Kidney glomerular epithelial cell (primary cell): ENCODE results near the gene TUBB4B.
A peak's percentile ranks its signal among the peaks of the same experiment; 100 is the strongest.

Experiments
- DNase-seq: peaks from one replicate; lab custom pipeline; 2025; lab: John Stamatoyannopoulos, UW

TUBB4B gene

DNA sequence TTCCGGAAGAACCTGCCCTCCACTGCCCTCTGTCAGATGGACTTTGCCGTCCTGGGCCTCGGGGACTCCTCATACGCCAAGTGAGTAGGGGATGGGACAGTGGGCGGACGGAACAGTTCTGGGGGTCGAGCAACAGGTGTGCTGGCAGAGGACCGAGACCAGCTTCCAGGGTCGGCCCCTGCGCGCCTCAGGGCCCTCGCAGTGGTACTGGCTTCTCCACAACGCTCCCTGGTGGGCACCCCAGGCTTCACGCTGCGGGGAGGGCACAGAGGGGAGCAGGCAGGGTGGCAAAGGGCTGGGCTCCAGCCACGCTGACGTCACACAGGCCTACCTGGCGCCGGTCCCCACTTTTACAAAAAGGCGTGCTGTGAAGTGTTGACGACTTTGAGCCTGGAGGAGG lies 28.6 kb upstream of the TUBB4B start:
- DNase-seq: no peak

DNA sequence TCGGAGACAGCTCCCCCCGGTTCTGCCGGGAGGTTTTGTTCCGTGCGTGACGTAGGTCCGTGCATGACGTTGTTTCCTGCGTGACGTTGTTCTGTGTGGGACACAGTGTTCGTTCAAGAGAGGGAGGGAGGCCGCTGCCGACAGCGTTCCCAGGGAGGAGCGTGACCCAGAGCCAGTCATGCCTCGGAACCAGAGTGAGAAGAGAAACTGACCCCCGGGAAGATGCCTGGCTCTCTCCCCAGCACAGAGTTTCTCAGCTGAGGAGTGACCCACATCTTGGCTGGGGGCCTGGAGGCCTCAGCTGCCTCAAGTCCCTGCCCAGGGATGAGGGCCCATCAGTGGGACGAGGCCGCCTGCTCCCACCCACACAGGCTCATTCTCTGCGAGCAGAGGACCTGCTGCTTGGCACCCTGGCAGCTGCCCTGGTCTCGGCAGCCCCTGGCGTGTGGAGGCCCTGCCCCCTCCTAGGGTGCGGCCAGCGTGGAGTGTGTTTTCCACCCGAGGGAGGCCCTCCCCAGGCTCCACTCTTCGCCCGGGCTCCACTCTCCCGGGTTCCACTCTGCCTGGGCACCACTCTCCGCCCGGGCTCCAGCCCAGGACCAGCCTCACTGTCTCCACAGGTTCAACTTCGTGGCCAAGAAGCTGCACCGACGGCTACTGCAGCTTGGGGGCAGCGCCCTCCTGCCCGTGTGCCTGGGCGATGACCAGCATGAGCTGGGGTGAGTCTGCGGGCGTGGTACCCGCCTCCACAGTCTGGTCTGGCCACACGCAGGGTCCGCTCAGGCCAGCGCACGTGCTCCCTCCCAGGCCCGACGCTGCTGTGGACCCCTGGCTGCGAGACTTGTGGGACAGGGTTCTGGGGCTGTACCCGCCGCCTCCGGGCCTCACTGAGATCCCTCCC lies 27.7 kb upstream of the TUBB4B start:
- DNase-seq: no peak

DNA sequence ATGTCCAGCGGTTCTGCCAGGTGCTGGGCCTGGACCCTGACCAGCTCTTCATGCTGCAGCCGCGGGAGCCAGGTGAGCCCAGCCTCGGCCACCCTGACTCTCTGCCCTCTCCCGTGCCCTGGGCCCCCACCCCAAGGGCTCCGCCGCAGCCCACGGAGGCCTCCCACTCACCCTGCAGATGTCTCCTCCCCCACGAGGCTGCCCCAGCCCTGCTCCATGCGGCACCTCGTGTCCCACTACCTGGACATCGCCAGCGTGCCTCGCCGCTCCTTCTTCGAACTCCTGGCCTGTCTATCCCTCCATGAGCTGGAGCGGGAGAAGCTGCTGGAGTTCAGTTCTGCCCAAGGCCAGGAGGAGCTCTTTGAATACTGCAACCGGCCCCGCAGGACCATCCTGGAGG lies 26.5 kb upstream of the TUBB4B start:
- no peak for DNase-seq

DNA sequence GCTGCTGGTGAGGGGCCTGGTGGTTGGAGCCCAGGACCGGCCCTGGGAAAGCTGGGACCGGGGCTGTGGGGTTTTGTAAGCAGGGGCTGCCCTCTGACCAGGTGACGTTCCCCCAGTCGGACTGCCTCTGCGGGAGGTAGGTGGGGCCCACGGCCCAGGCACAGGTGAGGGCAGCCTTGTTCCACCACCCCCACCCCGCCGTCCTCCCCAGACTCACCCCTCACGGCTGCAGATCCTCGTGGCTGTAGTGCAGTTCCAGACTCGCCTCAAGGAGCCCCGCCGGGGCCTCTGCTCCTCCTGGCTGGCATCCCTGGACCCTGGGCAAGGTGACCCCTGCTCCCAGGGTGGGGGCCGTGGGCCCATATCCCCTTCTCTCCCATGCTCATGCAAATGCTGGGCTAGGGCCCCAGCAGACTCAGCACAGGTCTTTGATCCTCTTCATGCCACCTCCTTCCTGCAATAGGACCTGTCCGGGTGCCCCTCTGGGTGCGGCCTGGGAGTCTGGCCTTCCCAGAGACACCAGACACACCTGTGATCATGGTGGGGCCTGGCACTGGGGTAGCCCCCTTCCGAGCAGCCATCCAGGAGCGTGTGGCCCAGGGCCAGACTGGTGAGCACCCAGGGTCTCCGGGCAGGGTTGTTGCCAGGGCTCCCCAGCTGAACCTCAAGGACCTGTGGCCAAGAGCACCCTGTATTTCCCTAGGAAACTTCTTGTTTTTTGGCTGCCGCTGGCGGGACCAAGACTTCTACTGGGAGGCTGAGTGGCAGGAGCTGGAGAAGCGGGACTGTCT lies 25.7 kb upstream of the TUBB4B start:
- no peak for DNase-seq

DNA sequence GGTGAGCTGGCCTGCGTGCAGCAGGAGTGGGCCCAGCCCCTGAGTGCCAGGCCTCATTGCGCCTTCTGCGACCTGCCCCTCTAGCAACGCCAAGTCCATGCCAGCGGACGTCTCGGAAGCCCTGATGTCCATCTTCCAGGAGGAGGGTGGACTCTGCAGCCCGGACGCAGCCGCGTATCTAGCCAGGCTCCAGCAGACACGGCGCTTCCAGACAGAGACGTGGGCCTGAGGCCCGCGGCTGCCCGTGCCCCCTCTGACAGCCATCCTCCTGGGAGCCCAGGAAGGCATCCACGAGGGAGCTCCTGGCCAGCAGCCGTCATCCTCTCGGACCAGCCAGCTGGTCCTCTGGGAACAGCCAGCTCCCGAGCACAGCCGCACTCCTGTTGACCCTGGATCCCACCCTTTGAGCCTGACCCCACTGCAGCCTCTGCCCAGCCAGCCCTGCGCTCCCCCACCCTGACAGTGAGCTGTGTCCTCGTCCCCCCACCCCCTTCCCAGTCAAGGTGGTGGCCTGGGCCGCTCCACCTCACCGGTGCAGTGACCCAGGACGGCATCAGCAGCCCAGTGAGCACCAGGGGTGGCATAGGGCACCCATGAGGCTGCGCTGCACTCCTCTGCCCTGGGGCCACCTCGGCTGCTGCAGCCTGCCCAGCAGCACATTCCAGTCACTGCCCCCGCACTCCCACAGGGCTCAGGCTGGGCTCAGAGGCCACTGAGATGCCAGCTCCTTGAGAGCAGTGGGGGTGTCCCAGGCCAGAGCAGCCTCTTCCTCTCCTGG lies 24.7 kb upstream of the TUBB4B start:
- no peak for DNase-seq

DNA sequence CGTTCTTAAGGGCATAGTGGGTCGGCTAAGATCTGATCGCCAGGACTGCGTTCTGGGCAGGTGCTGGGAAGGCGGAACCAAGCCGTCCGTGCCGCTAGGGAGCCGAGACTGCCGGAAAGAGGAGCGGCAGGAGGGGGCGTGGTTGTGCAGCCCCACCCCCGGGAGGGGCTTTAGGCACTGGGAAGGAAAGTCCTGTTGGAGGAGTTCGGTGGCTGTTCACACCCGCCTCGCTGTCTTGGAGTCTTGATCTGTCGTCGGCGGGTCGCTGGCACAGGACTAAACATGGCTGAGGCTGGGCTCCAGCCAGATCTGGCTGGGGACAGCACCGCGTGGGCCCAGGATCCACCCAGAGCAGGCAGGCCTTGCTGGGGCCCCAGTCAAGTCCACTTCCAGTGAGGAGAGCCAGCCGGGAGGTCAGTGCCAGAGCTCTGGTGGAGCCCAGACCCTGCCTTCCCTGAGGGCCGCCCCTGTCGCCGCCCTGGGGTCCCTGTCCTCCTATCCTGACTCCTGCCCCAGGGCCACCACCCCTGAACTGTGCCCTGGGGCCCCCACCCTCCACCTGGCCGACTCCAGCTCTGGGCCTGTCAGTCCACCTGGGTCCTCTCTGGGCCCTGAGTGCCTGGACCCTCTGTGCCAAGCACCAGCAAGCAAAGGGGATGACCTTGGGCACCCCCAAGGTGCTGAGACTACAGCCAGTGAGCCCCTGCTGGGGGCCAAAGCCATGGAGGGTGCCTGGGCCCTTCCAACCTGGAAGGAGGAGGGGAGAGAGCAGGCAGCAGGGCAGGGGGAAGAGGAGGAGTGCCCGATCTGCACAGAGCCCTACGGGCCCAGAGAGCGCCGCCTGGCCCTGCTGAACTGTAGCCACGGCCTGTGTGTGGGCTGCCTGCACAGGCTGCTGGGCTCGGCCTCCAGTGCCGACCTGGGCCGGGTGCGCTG lies 23.5 kb upstream of the TUBB4B start:
- DNase-seq: peak; percentile 60

DNA sequence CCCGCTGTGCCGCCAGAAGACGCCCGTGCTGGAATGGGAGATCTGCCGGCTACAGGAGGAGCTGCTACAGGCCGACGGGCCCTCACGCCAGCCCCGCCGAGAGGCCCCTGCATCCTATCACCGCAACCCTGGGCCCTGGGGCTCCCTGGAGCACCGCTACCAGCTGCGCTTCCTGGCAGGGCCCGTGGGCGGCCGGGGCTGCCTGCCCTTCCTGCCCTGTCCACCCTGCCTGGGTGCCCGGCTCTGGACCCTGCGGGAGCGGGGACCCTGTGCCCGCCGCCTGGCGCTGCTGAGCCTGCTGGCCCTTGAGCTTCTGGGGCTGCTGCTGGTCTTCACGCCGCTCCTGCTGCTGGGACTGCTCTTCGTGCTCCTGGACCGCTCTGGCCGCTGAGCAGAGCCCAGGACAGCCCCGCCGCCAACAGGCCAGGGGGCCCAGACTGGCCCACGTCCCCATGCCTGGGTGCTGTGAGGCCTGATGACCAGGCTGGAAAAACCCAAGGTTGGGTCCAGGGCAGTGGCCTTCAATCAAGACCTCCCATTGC lies 22.8 kb upstream of the TUBB4B start:
- no peak for DNase-seq

DNA sequence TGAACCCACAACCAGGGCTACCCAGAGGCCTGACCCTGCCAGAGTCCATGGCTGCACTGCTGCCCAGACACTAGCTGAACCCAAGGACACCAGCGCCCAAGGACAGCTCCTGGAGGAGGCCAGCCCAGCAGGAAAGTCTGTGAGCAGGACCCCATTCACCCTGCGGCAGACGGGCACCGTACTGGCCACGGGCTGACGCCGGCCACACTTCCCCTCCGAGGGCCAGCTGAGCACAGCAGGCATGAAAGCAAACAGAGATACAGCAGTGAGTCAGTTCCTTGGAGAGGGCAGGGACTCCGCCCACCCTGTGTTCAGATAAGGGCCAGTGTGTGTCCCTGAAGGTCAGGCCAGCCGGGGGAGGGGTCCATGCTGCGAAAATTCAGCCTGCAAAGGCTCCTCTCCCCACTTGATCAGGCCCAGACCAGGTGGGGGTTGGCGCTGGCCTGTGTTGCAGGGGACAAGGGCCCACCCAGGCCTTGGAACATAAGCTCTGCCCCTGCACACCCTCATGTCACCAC lies 22.3 kb upstream of the TUBB4B start:
- peak; percentile 24 for DNase-seq

DNA sequence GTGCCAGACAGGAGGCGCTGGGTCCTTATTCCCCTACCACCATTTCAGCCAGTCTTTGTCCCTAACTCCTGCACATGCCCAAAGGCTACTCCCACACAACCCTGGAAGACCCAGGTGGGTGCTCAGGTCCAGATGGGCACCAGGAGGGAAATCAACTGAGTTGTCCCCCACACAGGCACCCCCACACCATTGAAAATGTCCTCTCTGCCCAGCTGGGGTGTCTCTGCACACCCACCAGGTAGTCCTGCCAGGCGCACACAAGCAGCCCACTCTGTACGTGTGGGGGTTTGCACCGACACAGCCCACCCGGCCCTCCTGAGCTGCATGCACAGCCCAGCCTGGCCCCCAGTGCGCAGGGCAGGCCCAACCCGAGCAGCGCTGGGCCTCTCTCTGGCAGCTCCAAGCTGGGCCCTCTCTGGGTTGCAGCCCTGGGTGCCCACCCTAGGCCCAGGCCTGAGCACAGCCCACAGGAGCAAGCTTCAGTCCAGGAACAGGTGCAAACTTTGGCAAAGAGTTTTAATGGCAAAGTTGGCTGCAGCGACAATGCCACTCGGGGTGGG lies 21.2 kb upstream of the TUBB4B start:
- DNase-seq: no peak

DNA sequence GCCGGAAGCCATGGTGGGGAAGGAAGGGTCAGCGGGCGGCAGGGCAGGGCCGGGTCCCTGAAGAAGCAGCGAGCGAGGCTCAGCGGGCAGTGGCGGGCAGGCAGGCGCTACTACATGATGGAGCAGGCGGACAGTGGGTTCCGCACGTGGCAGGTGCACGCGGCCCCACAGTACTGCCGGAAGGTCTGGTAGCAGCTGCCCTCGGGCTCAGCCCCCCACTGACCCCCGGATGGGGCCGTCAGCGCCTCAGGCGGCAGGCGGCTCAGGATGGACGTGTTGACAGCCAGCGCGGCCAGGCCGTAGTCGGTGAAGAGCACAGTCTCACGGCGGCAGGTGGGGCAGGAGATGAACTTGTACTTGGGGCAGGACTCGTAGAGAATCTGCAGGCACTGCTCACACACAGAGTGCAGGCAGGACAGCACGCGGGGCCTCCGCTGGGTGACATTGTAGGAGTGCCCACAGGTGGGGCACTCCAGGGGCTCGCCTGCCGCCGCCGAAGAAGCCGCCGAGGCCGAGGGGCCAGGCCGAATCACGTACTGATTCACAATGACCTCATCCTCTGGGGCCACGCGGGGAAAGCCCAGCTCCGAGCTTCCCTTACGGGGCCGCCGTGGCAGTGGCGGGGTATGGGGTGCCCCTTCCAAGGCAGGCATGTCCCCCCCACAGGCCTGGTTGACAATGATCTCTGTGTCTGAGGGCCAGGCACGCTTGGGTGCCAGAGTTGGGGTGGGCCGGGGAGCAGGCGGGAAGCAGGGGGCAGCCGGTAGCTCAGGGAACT lies 20.6 kb upstream of the TUBB4B start:
- DNase-seq: no peak

DNA sequence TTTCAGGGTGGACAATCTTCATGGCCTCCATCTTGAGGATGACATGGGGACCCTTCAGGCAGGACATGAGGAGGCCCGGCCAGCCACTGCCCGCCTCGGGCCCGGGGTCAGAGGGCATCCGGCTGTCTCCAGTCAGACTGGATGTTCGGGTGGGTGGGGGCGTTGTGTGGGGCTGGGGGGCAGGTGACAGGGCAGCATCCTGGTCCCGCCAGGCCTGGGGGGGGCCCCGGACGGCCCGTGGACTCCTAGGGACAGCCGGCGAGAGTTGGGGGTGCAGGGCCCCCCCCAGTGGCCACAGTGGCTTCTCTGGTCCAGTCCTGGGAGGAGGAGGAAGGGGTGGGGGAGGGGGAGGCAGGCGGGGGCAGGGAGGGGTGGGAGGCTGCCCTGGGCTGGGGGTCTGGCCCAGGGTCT lies 20.0 kb upstream of the TUBB4B start:
- no peak for DNase-seq

DNA sequence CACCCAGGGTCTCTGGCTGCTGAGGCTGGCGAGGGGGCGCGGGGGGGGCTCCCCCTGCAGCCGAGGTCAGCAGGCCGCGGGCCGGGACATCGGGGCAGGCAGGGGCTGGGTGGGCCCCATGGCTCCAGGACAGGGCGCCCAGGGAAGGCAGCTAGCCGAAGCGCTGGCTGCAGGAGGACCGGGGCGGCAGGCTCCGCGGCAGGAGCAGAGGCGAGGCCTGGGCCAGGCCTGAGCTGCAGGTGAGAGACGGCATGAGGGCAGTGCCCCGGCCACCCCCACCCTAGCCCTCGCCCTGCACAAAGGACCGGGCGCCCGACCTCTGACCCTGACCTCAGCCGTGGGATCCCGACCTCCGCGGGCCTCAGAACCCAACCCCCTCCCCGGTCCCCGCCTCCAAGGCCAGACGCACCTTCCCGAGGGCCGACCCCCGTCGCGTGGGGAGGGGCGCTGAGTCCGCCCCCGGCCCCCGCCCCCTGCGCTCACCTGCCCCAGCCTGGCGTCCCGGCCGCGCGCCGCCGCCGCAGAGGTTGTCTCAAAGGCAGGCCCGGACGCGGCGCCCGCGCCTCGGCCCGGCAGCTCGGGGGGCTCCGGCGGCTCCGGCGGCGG lies 19.5 kb upstream of the TUBB4B start:
- no peak for DNase-seq

DNA sequence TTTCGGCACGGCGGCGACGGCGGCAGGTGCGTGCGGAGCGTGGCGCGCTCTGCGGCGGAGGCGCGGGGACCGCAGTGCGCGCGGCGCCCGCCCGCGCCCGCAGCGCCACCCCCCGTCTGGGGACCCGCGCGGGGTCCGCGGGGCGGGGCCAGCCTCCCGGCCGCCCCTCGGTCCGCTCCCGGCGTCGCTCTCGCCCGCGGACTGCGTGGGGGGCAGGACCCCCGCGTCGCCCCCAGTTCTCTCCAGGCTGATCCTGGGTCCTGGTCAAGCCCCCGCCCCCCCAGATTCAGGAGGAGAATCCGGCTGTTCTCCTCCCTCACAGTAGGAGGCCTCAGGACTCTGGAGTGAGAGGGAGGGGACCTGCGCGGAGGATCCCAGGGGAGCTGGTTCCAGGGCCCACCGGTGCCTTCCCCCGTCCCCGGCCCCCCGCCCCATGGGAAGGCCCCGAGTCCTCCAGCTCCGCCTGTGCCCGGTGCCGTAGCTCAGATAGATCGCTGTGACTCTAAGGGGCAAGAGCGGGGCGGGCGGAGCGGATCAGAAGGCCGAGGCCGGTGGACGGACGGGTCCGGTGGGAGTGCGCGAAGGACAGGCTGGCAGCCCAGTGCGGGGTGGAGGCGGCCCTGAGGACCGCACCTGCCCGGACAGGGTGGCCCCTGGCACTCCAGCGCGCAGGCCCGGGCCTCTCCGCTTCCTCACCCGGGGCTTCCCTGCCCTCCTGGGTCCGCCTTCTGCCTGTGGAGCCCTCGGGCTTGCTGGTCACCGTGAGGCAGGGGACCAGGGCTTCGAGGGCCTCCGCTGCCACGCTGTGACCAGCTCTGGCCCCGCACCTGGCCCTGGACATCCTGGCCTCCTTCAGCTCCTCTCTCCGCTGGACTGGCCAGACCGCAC lies 18.7 kb upstream of the TUBB4B start, which contains the start of gene RNF208:
Gene RNF208 (minus strand): TSS at position 51 of the 888 bp plus-strand sequence. CDS start 1,028 bp downstream, outside the sequence.
- DNase-seq: no peak

DNA sequence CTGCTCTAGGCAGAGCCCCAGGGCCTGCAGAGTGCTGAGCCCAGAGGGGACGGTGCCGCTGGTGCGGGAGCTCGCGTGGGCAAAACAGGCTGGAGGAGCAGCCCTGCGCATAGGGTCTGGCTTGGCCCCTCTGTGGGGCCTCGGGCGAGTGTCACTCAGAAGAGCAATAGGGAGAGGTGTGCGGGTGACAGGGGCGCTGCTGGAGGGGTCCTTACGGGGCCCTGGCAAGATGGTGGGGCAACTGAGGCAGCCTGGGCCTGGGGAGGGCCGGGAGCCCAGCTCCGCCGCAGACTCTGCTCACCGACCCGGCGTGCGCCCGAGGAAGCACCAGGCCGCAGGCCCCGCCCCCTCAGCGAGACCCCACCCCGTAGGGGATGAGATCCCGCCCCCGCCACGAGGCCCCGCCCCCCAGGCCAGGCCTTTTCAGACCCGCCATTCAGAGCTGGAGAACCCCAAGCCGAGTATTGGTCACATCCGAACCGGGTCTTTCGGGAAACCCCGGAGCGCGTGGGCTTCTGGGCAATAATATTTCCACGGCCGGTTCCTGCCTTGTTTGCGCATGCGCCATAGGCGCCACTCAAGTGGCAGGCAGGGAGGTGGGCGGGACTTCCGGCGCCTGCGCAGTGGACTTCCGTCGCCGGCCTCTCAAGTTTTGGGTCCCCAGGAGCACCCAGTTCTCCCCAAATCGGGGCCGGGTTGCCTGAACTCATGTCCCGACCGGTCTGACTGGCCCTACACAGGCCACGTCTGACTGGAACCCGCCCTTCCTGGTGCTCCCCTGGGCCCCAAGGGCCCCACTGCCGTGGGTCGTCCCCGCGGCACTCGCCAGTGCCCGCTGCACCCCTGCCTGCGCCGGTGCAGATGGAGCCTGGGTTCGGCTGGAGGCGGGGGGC lies 17.8 kb upstream of the TUBB4B start:
- DNase-seq: peak; percentile 93

DNA sequence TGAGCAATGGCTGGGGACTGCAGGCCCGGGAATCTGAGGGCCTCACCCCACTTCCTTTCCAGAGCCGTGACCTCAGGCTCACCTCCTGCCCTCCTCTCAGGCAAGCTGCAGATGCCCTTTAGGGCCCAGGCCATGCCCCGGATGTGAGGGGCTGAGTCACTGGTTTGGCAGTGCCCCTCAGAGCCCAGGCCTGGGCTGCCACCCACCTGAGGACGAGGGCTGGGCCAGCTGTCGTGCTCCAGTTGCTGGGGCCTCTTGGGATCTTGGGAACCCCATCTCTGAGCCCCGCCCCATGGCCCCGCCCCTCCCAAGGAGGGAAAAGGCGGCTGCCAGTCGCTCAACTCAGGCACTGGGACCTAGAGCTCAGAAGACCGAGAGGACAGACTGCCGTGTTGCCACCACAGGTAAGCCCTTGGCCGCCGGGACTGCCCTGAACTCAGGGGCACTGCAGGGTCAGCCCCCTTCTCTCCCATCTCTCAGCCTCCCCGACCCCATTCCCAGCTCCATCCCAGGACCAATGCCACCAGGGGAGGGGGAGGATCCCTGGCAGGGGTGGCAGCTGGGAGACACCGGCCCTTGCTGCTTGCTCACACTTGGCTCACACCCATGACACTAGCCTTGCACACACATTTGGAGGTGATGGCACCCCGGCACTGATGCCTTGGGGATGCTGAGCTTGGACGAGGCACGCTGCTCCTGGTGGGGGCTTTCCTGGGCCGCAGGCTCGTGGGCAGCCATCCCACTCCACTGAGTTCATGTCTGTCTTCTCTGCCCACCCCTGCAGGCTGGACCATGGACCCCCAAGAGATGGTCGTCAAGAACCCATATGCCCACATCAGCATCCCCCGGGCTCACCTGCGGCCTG lies 16.0 kb upstream of the TUBB4B start, which contains the start of gene CYSRT1:
Gene CYSRT1 (plus strand): TSS at position 345 of the 865 bp plus-strand sequence. CDS start 448 bp downstream, at position 793.
- no peak for DNase-seq
